GM10266 (cell line): ENCODE results near the gene JSRP1.

ENCODE experiments used
- DNase-seq: peaks from one replicate; pipeline ENCODE4 v3.0.0; 2012; ENCODE audit errors: extremely low spot score
- CTCF ChIP-seq: IDR thresholded peaks from 2 replicates; pipeline ENCODE4 v1.5.1; 2012; ENCODE audit warnings: mild to moderate bottlenecking, low read depth; ENCODE audit not compliant: control insufficient read depth, insufficient read depth; ENCODE audit errors: missing control alignments

The JSRP1 gene

GRCh38 chr19:2274185-2274711 lies 18.0 kb upstream of the JSRP1 start:
- DNase-seq, result no peak
- no peak for TF ChIP-seq CTCF

GRCh38 chr19:2273356-2274184 lies 17.4 kb upstream of the JSRP1 start:
- peak; percentile 98 for TF ChIP-seq CTCF
- DNase-seq, result peak; percentile 96

GRCh38 chr19:2271234-2272103 lies 15.3 kb upstream of the JSRP1 start:
- no peak for TF ChIP-seq CTCF
- DNase-seq, result no peak

- DNase-seq, result peak; percentile 90
- no peak for TF ChIP-seq CTCF
Observed at GRCh38 chr19:2270423-2271233, 14.4 kb upstream of the JSRP1 start.

GRCh38 chr19:2270157-2270422 lies 13.9 kb upstream of the JSRP1 start:
- no peak for TF ChIP-seq CTCF
- no peak for DNase-seq

GRCh38 chr19:2269244-2270156 lies 13.3 kb upstream of the JSRP1 start:
- TF ChIP-seq CTCF, result no peak
- DNase-seq, result peak; percentile 100
